ENCODE results near the gene CBX7.

DNA sequence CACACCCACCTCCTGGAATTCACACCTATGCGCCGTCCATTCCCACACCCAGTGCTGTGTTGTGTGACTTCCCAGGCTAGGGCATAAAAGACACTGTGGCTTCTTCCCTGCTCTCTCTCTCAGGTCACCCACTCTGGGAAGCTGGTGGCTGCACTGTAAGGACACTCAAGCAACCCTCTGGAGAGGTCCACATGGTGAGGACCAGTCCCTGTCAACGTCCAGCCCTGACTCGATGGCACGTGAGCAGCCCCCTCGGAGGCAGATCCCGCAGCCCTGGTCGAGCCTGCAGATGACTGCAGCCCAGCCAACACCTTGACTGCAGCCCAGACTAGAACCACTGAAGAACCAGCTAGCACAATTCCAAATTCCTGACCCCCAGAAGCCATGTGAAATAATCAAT, 16.2 kb downstream of the CBX7 start:
- TF ChIP-seq HDGF (IDR thresholded peaks at IDR 0.05; ENCODE audit: borderline replicate concordance) (no peak), ZNF384 (IDR thresholded peaks at IDR 0.05) (no peak), SUZ12 (IDR thresholded peaks at IDR 0.05) (no peak), SP1 (IDR thresholded peaks at IDR 0.05) (no peak), BHLHE40 (IDR thresholded peaks at IDR 0.05; ENCODE audit: borderline replicate concordance) (no peak), NFRKB (IDR thresholded peaks at IDR 0.05) (no peak), LEF1 (IDR thresholded peaks at IDR 0.05; ENCODE audit: borderline replicate concordance) (no peak), CTBP1 (IDR thresholded peaks at IDR 0.05; ENCODE audit: borderline replicate concordance) (no peak)
